Body of pancreas (tissue), 4 donors: ENCODE measurements around the gene APLP1.
"Not testable (repeated sequence)": the region's sequence is repeated elsewhere in the genome, so short reads cannot be mapped to it uniquely, and the experiment has no call there.

Source experiments
- CTCF ChIP-seq, 7 experiments: fragments of 450-650 bp in 4 of 7; fragments of 200-600 bp in 3 of 7; sonication (generic) in 3 of 7; IDR thresholded peaks; one replicate each; pipeline ENCODE4 v1.5.1; 2016 to 2019; ENCODE audit warnings: antibody characterized with exemption in 7 of 7
- POLR2A ChIP-seq, 3 donors: fragments of 450-650 bp; IDR thresholded peaks; one replicate each; pipeline ENCODE4 v1.6.1; 2016; ENCODE audit warnings: antibody characterized with exemption in 3 of 3, mild to moderate bottlenecking in 2 of 3

GRCh38 chr19:35910355-35910754 lies 42.0 kb downstream of the APLP1 start:
- not testable (repeated sequence) for TF ChIP-seq CTCF, POLR2A (IDR thresholded peaks at IDR 0.05)
